GM12872 (cell line): Measurements from ENCODE around the gene TRAF5.

ENCODE experiments used
- TF ChIP-seq, protein P1 (sequence below): IDR thresholded peaks from 3 replicates; pipeline ENCODE4 v1.5.1; 2011; ENCODE audit warnings: low read depth, mild to moderate bottlenecking, low read length, moderate library complexity; ENCODE audit not compliant: insufficient read depth

Gene TRAF5, protein sequence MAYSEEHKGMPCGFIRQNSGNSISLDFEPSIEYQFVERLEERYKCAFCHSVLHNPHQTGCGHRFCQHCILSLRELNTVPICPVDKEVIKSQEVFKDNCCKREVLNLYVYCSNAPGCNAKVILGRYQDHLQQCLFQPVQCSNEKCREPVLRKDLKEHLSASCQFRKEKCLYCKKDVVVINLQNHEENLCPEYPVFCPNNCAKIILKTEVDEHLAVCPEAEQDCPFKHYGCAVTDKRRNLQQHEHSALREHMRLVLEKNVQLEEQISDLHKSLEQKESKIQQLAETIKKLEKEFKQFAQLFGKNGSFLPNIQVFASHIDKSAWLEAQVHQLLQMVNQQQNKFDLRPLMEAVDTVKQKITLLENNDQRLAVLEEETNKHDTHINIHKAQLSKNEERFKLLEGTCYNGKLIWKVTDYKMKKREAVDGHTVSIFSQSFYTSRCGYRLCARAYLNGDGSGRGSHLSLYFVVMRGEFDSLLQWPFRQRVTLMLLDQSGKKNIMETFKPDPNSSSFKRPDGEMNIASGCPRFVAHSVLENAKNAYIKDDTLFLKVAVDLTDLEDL

GRCh38 chr1:211326528-211327345 lies at the start of gene TRAF5:
TRAF5 (plus strand) TSS chr1:211326833; CDS start chr1:211353240, 26,407 bp downstream.
- TF ChIP-seq, protein P1, sequence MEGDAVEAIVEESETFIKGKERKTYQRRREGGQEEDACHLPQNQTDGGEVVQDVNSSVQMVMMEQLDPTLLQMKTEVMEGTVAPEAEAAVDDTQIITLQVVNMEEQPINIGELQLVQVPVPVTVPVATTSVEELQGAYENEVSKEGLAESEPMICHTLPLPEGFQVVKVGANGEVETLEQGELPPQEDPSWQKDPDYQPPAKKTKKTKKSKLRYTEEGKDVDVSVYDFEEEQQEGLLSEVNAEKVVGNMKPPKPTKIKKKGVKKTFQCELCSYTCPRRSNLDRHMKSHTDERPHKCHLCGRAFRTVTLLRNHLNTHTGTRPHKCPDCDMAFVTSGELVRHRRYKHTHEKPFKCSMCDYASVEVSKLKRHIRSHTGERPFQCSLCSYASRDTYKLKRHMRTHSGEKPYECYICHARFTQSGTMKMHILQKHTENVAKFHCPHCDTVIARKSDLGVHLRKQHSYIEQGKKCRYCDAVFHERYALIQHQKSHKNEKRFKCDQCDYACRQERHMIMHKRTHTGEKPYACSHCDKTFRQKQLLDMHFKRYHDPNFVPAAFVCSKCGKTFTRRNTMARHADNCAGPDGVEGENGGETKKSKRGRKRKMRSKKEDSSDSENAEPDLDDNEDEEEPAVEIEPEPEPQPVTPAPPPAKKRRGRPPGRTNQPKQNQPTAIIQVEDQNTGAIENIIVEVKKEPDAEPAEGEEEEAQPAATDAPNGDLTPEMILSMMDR, result no peak

DNA sequence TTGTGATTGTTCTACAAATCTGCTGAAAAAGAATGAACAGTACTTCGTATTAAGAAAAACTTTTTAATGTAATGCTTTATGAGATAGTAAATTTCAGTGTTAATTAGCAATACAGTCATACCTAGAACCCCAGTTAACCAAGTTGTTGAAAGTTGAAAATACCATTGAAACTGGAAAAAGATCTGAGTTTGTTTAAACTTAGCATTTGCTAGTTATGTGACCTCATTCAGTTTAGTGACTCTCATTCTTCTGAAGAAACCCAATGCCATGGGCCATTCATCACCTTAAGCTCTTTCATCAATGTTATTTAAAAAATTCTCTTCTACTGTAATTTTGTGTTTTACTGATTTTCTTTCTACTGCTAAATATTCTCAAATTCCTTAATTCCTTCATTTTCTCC lies 47.3 kb upstream of the TRAF5 start:
- TF ChIP-seq, protein P1, result no peak

- TF ChIP-seq, protein P1, result no peak
Observed at GRCh38 chr1:211280910-211281309, 45.7 kb upstream of the TRAF5 start.

DNA sequence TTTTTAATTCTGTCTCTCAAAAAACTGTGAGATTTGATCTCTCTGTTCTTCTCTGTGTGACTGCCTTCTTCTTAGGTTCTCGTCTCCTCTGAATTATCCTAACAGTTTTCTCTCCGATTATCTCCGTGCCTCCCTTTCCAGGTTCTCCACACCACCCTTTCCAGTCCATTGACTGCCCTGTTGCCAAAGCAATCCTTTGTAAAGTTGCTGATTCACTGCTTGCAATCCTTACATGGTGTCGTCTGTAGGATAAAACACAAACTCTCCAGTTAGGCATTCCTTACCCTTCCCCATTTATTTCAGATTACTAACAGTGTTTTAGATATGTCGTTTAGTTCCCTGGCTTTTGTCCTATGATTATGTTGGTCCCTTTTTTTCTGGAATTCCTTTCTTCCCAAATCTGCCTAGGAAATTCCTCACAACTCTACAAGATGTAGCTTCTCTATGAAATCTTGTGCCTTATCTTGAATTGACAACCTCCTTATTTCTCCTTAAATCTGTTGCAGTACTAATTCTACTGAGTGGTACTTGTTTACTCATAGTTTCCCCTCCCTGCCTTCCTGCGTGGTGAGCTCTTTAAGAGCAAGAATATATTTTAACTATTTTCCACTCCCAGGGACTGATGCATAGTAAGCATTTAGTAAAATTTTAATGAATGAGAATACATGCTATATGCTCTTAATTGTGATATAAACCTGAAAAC lies 45.2 kb upstream of the TRAF5 start:
- TF ChIP-seq, protein P1, result no peak

DNA sequence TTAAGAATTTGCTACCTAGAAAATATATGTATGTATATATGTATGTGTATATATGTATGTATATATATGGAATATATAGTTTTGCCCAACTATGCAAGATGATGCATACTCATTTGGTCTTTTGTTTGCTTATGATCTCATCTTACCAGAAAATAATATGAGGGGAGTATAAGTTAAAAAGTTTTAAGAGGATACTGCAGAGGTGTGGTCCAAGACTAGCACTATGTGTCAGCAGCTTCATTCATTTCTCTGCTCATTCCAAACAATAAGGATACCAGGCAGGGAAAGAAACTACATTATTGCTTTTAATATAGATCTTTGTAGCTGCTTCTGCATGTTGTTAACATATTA lies 44.6 kb upstream of the TRAF5 start:
- TF ChIP-seq, protein P1, result no peak

- TF ChIP-seq, protein P1, result no peak
Observed at GRCh38 chr1:211285196-211285595, 41.4 kb upstream of the TRAF5 start.

DNA sequence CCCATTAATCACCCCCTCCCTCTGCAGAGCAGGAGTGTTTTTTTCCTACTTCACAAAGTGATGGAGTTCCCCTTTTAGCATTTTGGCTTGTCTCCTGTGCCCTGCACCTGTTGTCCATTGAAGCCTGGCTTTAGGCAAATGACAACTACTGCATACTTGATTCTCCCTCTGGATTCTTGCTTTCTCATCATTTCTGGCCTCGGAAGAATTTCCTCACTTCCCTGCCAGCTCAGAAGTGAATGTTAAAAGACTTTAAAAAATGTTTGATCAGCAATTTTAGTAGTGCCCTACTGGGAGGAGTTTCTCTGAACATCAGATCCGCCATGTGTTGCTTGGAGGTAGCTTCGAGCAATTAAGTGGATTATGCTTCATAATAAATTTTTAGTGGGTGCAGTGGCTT lies 39.4 kb upstream of the TRAF5 start:
- TF ChIP-seq, protein P1, result no peak
